WERI-Rb-1 (cell line): ENCODE results near the gene ZNF821.
A peak's percentile ranks its signal among the peaks of the same experiment; 100 is the strongest.

Source experiments
- DNase-seq: peaks from one replicate; pipeline ENCODE4 v3.0.0-alpha.2; 2020
- H3K27ac ChIP-seq: fragments of 250-450 bp; sonication (Bioruptor Pico); 2 replicates; pipeline ENCODE4 v1.5.1; 2020; ENCODE audit warnings: mild to moderate bottlenecking, moderate library complexity
- H3K27me3 ChIP-seq: fragments of 250-450 bp; sonication (Bioruptor Pico); 2 replicates; pipeline ENCODE4 v1.5.1; 2021; ENCODE audit warnings: mild to moderate bottlenecking, low read depth, moderate library complexity; ENCODE audit not compliant: insufficient read depth, severe bottlenecking
- H3K36me3 ChIP-seq: fragments of 250-450 bp; sonication (Bioruptor Pico); 2 replicates; pipeline ENCODE4 v1.5.1; 2020; ENCODE audit warnings: mild to moderate bottlenecking, moderate library complexity
- H3K4me3 ChIP-seq: 2 replicates; pipeline ENCODE4 v1.5.1; 2011; ENCODE audit warnings: low read depth, mild to moderate bottlenecking, control low read depth, low read length
- H3K9me3 ChIP-seq: fragments of 250-450 bp; sonication (Bioruptor Pico); 2 replicates; pipeline ENCODE4 v1.5.1; 2021; ENCODE audit warnings: mild to moderate bottlenecking, moderate library complexity; ENCODE audit not compliant: severe bottlenecking
- TF ChIP-seq, protein P1 (sequence below): IDR thresholded peaks from 2 replicates; pipeline ENCODE4 v1.5.1; 2011; ENCODE audit warnings: low read depth, mild to moderate bottlenecking, control low read depth, inconsistent platforms, low read length

ZNF821 gene

GRCh38 chr16:71893888-71894228, 9.9 kb upstream of the ZNF821 start:
- Histone ChIP-seq H3K27ac (peak overlapping the region; percentile 94), H3K4me3 (peak overlapping the region; percentile 99), H3K27me3 (no peaks in the 10 kb centered on the region), H3K36me3 (peaks cover 14% of the 10 kb centered on the region), H3K9me3 (no peaks in the 10 kb centered on the region)
- no peak for DNase-seq
- TF ChIP-seq, protein P1, sequence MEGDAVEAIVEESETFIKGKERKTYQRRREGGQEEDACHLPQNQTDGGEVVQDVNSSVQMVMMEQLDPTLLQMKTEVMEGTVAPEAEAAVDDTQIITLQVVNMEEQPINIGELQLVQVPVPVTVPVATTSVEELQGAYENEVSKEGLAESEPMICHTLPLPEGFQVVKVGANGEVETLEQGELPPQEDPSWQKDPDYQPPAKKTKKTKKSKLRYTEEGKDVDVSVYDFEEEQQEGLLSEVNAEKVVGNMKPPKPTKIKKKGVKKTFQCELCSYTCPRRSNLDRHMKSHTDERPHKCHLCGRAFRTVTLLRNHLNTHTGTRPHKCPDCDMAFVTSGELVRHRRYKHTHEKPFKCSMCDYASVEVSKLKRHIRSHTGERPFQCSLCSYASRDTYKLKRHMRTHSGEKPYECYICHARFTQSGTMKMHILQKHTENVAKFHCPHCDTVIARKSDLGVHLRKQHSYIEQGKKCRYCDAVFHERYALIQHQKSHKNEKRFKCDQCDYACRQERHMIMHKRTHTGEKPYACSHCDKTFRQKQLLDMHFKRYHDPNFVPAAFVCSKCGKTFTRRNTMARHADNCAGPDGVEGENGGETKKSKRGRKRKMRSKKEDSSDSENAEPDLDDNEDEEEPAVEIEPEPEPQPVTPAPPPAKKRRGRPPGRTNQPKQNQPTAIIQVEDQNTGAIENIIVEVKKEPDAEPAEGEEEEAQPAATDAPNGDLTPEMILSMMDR: no peak

- Histone ChIP-seq H3K27me3 (no peaks in the 10 kb centered on the region), H3K36me3 (no peaks in the 10 kb centered on the region), H3K4me3 (no peak overlapping the region), H3K27ac (no peak overlapping the region), H3K9me3 (no peaks in the 10 kb centered on the region)
- TF ChIP-seq, protein P1: no peak
- DNase-seq: no peak
Observed at GRCh38 chr16:71889147-71889546, 5.2 kb upstream of the ZNF821 start.

- Histone ChIP-seq H3K36me3 (peaks cover 21% of the 10 kb centered on the region), H3K27me3 (no peaks in the 10 kb centered on the region), H3K9me3 (no peaks in the 10 kb centered on the region), H3K27ac (no peak overlapping the region), H3K4me3 (peak overlapping the region; percentile 98)
- DNase-seq: no peak
- TF ChIP-seq, protein P1: no peak
Observed at GRCh38 chr16:71885261-71885650, 1.3 kb upstream of the ZNF821 start.

DNA sequence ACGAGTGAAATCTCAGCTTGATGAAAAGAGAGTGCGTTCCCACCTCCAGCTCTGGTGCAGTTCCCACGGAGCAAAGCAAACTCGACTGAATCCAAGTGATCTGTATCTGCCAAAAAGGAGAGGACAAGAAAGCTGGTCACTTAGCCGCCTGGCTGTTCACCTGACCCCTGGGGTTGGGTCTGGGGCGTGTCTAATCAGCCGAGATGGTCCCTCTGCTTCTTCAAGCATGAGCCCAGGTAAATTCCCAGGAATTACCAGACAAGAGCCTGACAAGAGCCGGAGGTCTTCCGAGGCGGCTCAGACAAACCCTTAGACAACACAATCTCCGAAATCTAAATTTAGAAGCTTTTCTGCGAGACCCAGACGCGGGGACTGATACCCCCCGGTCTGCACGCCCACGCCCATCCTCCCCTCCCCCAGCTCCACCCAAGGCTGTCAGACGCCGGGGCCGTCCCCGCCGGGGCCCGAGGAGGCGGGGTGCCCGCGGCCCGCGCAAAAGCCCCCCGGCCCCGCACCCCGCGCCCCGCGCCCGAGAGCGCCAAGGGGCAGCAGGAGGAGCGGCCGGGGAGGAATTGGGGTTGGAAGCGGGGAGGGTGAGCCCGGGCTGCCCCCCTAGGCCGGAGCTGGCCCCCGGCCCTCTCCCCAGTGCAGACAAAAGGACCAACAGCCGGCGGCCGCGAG, 674 bp downstream of the ZNF821 start:
- DNase-seq: peak; percentile 72
- Histone ChIP-seq H3K27me3 (no peaks in the 10 kb centered on the region), H3K4me3 (peak overlapping the region; percentile 98), H3K36me3 (peaks cover 38% of the 10 kb centered on the region), H3K9me3 (no peaks in the 10 kb centered on the region), H3K27ac (peak overlapping the region; percentile 99)
- TF ChIP-seq, protein P1: peak; percentile 30; the same call in 1 of the 2 replicates

GRCh38 chr16:71882505-71883167, 1.3 kb downstream of the ZNF821 start:
- Histone ChIP-seq H3K27me3 (no peaks in the 10 kb centered on the region), H3K4me3 (peak overlapping the region; percentile 98), H3K36me3 (peaks cover 40% of the 10 kb centered on the region), H3K9me3 (no peaks in the 10 kb centered on the region), H3K27ac (peak overlapping the region; percentile 99)
- DNase-seq: peak; percentile 76
- TF ChIP-seq, protein P1: peak; percentile 71
